GM21447 (cell line): ENCODE results near the gene CNIH2.
"Not testable (repeated sequence)": the region's sequence is repeated elsewhere in the genome, so short reads cannot be mapped to it uniquely, and the experiment has no call there.

ENCODE experiments used
- ATAC-seq: cut with Tn5 transposase; IDR thresholded peaks from one replicate; pipeline ENCODE4 v1.9.1; 2021; ENCODE audit not compliant: unreplicated experiment

The CNIH2 gene

GRCh38 chr11:66289548-66290329, 11.8 kb downstream of the CNIH2 start:
- ATAC-seq, result peak; percentile 42

DNA sequence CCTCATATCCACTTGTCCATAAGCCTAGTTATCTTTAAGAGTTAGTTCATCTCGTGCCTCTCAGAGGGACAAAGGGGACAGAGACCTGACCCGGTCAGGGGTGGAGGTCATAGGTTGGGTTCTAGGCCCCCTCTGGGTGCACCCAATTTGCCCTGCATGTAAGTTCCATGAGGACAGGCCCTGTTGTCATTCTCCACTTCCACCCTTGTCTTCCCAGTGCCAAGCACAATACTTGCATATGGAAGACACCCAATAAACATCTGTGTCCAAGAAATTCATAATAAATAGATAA, 12.3 kb downstream of the CNIH2 start:
- ATAC-seq, result no peak

- no peak for ATAC-seq
Observed at GRCh38 chr11:66291303-66291705, 13.3 kb downstream of the CNIH2 start.

- ATAC-seq, result no peak
Observed at GRCh38 chr11:66291706-66292542, 13.9 kb downstream of the CNIH2 start, which contains the start of gene TMEM151A. TSS of gene TMEM151A (plus strand) at chr11:66291894. CDS start at chr11:66292014, 120 bp downstream.

DNA sequence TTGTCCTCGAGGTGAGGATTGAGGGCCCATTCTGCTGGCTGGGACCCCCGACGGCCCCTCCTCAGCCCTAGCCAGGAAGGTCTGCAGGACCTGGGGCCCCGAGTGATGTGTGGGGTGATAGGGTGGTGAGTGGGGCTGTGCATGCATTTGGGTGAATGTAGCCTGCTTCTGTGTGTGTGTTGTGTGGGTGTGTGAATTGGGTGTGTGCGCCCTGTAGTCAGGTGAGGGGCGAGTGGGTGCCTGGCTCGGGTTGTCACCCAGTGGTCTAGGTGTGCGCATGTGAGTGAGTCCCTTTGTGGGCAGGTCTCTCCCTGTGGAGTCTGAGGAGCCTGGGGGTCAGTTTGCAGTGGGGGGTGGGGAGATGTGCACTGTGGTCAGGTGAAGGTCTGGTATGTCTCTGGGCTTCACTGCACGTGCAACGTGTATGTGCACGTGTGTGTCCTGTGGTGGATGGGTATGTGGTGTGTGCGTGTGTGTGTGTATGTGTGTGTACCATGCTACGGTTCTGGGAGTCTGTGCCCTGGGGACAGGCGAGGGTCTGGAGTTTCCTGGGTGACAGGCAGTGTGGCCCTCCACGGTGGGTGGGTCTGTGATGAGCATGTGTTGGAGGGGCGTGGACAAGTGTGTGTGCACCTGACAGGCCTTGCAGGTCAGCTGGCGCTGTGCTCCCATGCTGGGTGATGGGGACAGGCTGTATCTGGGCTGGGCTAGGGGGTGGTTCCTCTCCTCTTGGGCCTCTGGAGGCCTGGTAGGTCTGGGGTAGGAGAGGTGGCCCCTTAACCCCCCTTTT, 14.8 kb downstream of the CNIH2 start:
- ATAC-seq, result no peak

GRCh38 chr11:66293352-66293751, 15.4 kb downstream of the CNIH2 start:
- ATAC-seq, result no peak

GRCh38 chr11:66293777-66294625, 16.0 kb downstream of the CNIH2 start:
- ATAC-seq, result no peak

DNA sequence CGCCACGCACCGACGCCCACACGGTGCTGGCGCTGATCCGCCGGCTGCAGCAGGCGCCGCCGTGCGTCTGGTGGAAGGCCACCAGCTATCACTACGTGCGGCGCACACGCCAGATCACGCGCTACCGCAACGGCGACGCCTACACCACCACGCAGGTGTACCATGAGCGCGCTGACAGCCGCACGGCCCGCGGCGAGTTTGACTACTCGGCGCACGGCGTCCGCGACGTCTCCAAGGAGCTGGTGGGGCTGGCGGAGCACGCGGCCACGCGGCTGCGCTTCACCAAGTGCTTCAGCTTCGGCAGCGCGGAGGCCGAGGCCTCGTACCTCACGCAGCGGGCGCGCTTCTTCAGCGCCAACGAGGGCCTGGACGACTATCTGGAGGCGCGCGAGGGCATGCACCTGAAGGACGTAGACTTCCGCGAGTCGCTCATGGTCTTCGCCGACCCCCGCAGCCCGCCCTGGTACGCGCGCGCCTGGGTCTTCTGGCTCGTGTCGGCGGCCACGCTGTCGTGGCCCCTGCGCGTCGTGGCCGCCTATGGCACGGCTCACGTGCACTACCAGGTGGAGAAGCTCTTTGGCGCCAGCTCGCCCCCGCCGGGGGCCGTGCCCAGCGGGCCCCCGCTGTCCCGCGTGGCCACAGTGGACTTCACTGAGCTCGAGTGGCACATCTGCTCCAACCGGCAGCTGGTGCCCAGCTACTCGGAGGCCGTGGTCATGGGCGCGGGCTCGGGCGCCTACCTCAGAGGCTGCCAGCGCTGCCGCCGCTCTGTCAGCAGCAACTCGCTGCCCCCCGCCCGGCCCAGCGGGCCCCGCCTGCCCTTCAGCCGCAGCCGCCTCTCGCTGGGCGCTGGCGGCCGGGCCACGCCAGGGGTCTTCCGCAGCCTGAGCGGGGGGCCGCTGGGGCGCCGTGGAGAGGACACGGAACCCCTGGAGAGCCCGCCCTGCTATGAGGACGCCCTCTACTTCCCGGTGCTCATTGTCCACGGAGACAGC, 16.9 kb downstream of the CNIH2 start:
- no peak for ATAC-seq

GRCh38 chr11:66297610-66298009, 19.6 kb downstream of the CNIH2 start:
- ATAC-seq, result no peak

GRCh38 chr11:66299186-66299585, 21.2 kb downstream of the CNIH2 start:
- no peak for ATAC-seq

GRCh38 chr11:66302656-66303055, 24.7 kb downstream of the CNIH2 start:
- ATAC-seq, result no peak

GRCh38 chr11:66309475-66309874, 31.5 kb downstream of the CNIH2 start:
- no peak for ATAC-seq

DNA sequence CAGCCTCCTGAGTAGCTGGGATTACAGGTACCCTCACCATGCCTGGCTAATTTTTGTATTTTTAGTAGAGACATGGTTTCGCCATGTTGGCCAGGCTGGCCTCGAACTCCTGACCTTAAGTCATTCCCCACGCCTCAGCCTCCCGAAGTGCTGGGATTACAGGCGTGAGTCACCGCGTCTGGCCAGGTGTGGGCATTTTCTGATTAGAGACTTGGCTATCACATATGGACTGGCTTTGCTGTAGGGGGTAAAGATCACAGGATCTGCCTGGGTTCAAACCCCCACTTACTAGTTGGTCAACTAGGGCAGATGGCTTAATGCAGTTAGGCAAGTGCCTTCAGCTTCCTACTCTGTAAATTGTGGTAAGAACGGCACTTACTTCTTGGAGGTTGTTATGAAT, 32.3 kb downstream of the CNIH2 start:
- ATAC-seq, result no peak

DNA sequence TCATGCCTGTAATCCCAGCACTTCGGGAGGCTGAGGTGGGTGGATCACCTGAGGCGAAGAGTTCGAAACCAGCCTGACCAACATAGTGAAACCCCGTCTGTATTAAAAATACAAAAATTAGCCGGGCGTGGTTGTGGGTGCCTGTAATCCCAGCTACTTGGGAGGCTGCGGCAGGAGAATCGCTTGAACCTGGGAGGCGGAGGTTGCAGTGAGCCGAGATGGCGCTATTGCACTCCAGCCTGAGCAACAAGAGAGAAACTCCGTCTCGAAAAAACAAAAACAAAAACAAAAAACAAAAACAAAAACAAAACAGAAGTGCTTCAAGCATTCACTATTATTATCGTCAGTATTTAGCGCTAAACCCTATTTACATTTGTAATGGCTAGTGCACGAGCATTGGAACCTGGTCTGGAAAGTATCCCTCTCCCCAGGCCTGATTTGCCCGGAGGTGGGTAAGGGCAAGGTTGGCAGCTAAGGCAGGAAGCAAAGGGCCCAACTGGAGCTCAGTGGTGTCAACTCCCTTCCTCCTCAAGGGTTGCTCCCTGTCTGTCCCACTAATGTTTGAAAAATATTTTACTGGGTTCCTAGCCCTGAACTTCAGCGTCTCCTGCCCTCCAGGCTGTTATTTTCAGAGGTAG, 32.9 kb downstream of the CNIH2 start:
- not testable (repeated sequence) for ATAC-seq

DNA sequence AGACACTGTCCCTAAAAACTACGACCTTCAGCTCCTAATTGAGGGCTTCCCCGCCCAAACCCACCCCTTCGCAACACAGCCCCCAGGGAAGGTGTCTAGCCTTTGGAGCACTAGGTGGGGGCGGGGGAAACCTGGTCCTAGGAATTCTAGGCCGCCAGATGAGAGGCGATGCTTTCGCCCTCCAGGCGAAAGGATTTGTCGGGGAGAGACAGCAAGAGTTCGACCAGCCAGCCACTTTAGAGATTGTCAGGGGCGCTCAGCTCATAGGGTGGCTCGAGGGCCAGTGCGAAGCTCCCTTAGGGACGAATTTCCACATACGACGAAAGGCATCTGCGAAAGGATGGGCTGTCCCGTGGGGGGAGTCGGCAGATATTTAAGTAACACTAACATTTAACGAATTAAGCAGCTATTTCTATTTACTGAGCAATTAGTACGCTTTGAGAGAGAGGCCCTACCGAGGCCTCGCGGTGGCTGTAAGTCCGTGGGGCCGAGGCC, 33.5 kb downstream of the CNIH2 start:
- ATAC-seq, result no peak

- peak; percentile 66 for ATAC-seq
Observed at GRCh38 chr11:66311965-66312548, 34.1 kb downstream of the CNIH2 start.

DNA sequence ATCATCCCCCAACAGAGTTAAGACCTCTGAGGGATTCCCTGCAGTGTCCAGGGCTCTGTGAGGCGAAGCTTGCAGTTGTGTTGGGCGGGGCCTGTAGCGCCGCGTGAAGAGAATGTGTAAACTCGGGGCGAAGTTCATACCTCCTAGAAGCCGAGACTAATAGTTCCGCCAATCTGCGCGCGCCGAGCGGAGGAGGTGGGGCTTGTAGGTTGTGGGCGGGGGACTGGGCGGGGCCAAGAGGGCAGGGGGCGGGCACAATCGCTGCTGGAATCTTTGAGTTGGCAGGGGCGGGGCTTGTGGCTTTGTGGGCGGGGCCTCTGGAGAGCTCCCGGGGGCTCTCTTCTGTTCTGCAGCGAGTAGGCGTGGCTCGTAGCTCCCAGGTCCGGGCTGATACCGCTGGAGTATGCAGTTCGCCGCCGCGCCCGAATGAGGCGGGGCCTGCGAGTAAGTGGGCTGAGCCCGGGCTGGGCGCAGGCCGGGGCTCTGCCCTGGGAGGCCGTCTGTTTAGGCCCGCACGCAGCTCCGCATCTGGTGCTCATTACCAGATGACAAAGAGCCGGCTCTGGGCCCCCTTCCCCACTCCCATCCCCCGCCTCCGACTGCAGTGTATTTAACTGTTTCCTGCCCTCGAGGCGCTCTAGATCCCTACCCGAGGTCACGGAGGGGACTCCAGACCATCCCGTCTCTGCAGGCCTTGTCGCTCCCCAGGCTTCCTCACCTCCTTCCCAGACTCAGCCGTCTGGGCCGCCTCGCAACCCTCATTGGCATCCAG, 34.8 kb downstream of the CNIH2 start:
- ATAC-seq, result peak; percentile 62
